ENCODE measurements around the gene ADRB2. TPM values are rescaled to one million over a fixed set of nuclear protein-coding genes. Genes with fewer than 3 reads are reported as not detected.

Gene ADRB2
- total and polyA plus RNA-seq, 11 donors = 1.8 to 8.3 (median 5.2) TPM

DNA sequence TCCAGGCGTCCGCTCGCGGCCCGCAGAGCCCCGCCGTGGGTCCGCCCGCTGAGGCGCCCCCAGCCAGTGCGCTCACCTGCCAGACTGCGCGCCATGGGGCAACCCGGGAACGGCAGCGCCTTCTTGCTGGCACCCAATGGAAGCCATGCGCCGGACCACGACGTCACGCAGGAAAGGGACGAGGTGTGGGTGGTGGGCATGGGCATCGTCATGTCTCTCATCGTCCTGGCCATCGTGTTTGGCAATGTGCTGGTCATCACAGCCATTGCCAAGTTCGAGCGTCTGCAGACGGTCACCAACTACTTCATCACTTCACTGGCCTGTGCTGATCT, 294 bp downstream of the ADRB2 start:
- WGBS, 4 donors = 3 to 6% (median 4%) methylated on average over 6 to 28 of the region's 28 CpGs; no CpG with 5 or more reads in 1 of the 4 donors
- H3K36me3 ChIP-seq = no peaks in the 10 kb centered on the region
- H3K9me3 ChIP-seq = no peaks in the 10 kb centered on the region
- H3K4me3 ChIP-seq = peak overlapping the region; percentile 55 to 84 (median 62)
- peak overlapping the region; percentile 51 to 96 (median 88) for H3K27ac ChIP-seq
- no peaks in the 10 kb centered on the region for H3K27me3 ChIP-seq
- intact Hi-C loops (cut with DNase I) = loop anchor here in 9 of 10 donors (1.0 to 10.0 kb wide), 17 partner anchors 21 to 298 kb away; no protein-coding TSS in a partner anchor
- peaks cover 0 to 65% (median 21%) of the 10 kb centered on the region in 12 donors for H3K4me1 ChIP-seq
- no peak for DNase-seq
- TF ChIP-seq, protein P1, sequence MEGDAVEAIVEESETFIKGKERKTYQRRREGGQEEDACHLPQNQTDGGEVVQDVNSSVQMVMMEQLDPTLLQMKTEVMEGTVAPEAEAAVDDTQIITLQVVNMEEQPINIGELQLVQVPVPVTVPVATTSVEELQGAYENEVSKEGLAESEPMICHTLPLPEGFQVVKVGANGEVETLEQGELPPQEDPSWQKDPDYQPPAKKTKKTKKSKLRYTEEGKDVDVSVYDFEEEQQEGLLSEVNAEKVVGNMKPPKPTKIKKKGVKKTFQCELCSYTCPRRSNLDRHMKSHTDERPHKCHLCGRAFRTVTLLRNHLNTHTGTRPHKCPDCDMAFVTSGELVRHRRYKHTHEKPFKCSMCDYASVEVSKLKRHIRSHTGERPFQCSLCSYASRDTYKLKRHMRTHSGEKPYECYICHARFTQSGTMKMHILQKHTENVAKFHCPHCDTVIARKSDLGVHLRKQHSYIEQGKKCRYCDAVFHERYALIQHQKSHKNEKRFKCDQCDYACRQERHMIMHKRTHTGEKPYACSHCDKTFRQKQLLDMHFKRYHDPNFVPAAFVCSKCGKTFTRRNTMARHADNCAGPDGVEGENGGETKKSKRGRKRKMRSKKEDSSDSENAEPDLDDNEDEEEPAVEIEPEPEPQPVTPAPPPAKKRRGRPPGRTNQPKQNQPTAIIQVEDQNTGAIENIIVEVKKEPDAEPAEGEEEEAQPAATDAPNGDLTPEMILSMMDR (IDR thresholded peaks at IDR 0.05) = no peak
- no peak for TF ChIP-seq POLR2A (IDR thresholded peaks at IDR 0.05)
- ATAC-seq = peak in 2 of 4 donors; percentile 2 to 4

DNA sequence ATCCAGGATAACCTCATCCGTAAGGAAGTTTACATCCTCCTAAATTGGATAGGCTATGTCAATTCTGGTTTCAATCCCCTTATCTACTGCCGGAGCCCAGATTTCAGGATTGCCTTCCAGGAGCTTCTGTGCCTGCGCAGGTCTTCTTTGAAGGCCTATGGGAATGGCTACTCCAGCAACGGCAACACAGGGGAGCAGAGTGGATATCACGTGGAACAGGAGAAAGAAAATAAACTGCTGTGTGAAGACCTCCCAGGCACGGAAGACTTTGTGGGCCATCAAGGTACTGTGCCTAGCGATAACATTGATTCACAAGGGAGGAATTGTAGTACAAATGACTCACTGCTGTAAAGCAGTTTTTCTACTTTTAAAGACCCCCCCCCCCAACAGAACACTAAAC, 1.3 kb downstream of the ADRB2 start:
- Histone ChIP-seq H3K36me3 (no peaks in the 10 kb centered on the region), H3K4me1 (peaks cover 4 to 71% (median 32%) of the 10 kb centered on the region in 12 donors), H3K4me3 (peak overlapping the region; percentile 55 to 84 (median 62)), H3K27ac (peak overlapping the region in 11 of 12 donors; percentile 78 to 96 (median 89)), H3K27me3 (no peaks in the 10 kb centered on the region), H3K9me3 (no peaks in the 10 kb centered on the region)
- ATAC-seq (no peak), DNase-seq (peak in 1 of 5 donors; percentile 32)
- TF ChIP-seq, protein P1 (IDR thresholded peaks at IDR 0.05) = no peak
- no peak for TF ChIP-seq POLR2A (IDR thresholded peaks at IDR 0.05)
- 27 to 44% (median 31%) methylated on average over 7 of the region's 7 CpGs for WGBS, 4 donors
- intact Hi-C loops (cut with DNase I) = loop anchor here in 9 of 10 donors (2.0 to 10.0 kb wide), 16 partner anchors 37 to 297 kb away; no protein-coding TSS in a partner anchor

DNA sequence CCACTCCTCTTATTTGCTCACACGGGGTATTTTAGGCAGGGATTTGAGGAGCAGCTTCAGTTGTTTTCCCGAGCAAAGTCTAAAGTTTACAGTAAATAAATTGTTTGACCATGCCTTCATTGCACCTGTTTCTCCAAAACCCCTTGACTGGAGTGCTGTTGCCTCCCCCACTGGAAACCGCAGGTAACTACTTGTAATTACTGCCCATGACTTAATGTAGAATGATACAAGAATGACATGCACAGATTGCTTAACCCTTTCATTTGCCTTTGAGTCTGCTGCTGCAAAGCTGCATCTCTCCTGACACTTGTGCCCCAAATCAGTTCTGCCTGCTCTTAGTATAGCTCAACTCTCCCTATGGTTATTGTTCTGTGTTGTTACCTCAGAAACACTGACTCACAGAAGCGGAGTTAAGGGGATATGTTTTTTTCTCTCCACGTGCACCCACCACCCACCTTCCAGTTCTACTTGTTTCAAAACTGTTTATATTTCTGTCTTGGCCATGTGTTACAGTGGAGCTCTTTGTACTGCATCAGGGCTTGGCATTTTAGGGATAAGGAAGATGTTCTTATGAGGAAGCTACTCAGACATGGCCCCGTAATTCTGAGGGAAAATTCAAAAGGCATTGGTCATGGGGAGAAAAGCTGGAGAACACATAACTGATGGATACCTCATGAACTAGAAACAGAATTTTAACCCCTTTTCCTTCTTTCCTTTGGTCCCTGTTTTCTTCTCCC, 2.3 kb downstream of the ADRB2 start:
- intact Hi-C loops (cut with DNase I) = loop anchor here in 8 of 10 donors (5.0 to 10.0 kb wide), 12 partner anchors 44 to 296 kb away; no protein-coding TSS in a partner anchor
- 14 to 28% (median 23%) methylated on average over 6 of the region's 6 CpGs for WGBS, 4 donors
- DNase-seq = no peak
- peak overlapping the region in 11 of 12 donors; percentile 11 to 96 (median 88) for H3K27ac ChIP-seq
- peak overlapping the region; percentile 9 to 84 (median 62) for H3K4me3 ChIP-seq
- H3K9me3 ChIP-seq = no peaks in the 10 kb centered on the region
- TF ChIP-seq, protein P1 (IDR thresholded peaks at IDR 0.05) = peak in 1 of 12 donors; percentile 9
- no peak for TF ChIP-seq POLR2A (IDR thresholded peaks at IDR 0.05)
- no peak for ATAC-seq
- no peaks in the 10 kb centered on the region for H3K27me3 ChIP-seq
- H3K36me3 ChIP-seq = no peaks in the 10 kb centered on the region
- H3K4me1 ChIP-seq = peaks cover 4 to 76% (median 38%) of the 10 kb centered on the region in 12 donors

DNA sequence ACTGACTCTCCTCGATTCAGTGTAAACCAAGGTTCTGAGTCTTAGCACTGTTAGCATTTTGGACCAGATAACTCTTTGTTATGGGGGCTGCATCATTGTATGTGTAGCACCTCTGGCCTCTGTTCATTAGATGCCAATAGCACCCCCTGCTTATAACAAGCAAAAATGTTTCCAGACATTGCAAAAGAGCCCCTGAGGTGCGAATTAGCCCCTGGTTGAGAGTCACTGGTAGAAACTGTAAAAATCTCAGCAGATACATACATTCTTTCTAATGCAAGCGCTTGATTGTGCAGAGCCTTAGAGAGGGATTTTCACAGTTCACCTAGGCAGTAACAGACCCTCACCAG, 2.8 kb downstream of the ADRB2 start:
- H3K27me3 ChIP-seq = no peaks in the 10 kb centered on the region
- no peaks in the 10 kb centered on the region for H3K9me3 ChIP-seq
- peak overlapping the region; percentile 9 to 84 (median 62) for H3K4me3 ChIP-seq
- peak overlapping the region in 11 of 12 donors; percentile 11 to 96 (median 88) for H3K27ac ChIP-seq
- intact Hi-C loops (cut with DNase I) = loop anchor here in 8 of 10 donors (5.0 to 10.0 kb wide), 12 partner anchors 43 to 296 kb away; no protein-coding TSS in a partner anchor
- WGBS, 4 donors = 44 to 57% (median 53%) methylated on average over 3 of the region's 3 CpGs
- peaks cover 4 to 77% (median 41%) of the 10 kb centered on the region in 12 donors for H3K4me1 ChIP-seq
- no peak for TF ChIP-seq POLR2A (IDR thresholded peaks at IDR 0.05)
- TF ChIP-seq, protein P1 (IDR thresholded peaks at IDR 0.05) = no peak
- H3K36me3 ChIP-seq = no peaks in the 10 kb centered on the region
- ATAC-seq (no peak), DNase-seq (no peak)

All from heart left ventricle (tissue), 16 donors.